HUES64 (cell line): Measurements from ENCODE around the gene AGL.
A peak's percentile ranks its signal among the peaks of the same experiment; 100 is the strongest.
"Not testable (repeated sequence)": the region's sequence is repeated elsewhere in the genome, so short reads cannot be mapped to it uniquely, and the experiment has no call there.

Experiments
- H3K27ac ChIP-seq: 2 replicates; pipeline ENCODE4 v1.7.0; 2013; ENCODE audit warnings: low read depth, low read length, inconsistent platforms
- H3K27me3 ChIP-seq: 2 replicates; pipeline ENCODE4 v1.6.1; 2013; ENCODE audit warnings: mild to moderate bottlenecking, low read length; ENCODE audit not compliant: insufficient read depth
- H3K36me3 ChIP-seq: 2 replicates; pipeline ENCODE4 v1.6.1; 2013; ENCODE audit warnings: mild to moderate bottlenecking, low read length; ENCODE audit not compliant: insufficient read depth
- H3K4me1 ChIP-seq: 2 replicates; pipeline ENCODE4 v1.6.1; 2013; ENCODE audit warnings: mild to moderate bottlenecking, low read length, moderate library complexity; ENCODE audit not compliant: insufficient read depth
- H3K4me3 ChIP-seq: 2 replicates; pipeline ENCODE4 v1.5.1; 2013; ENCODE audit warnings: mild to moderate bottlenecking, low read length, moderate library complexity
- H3K9ac ChIP-seq: 2 replicates; pipeline ENCODE4 v1.6.1; 2013; ENCODE audit warnings: mild to moderate bottlenecking, low read depth, low read length
- H3K9me3 ChIP-seq: 2 replicates; pipeline ENCODE4 v1.6.1; 2013; ENCODE audit warnings: low read depth, low read length; ENCODE audit not compliant: insufficient read depth
- WGBS: fragments of 150-250, 120-280 bp; methylation state at CpG from one replicate; pipeline ENCODE4 v1.1.7; 2013; ENCODE audit warnings: missing lambda C conversion rate; 5-methylcytosine and 5-hydroxymethylcytosine counted together

The AGL gene

GRCh38 chr1:99965646-99966375, 115.7 kb downstream of the AGL start:
- Histone ChIP-seq H3K4me3 (no peak overlapping the region), H3K9ac (no peak overlapping the region), H3K36me3 (no peaks in the 10 kb centered on the region), H3K27ac (no peak overlapping the region), H3K4me1 (peaks cover 9% of the 10 kb centered on the region), H3K9me3 (no peaks in the 10 kb centered on the region), H3K27me3 (no peaks in the 10 kb centered on the region)
- 94% methylated on average over 2 of the region's 2 CpGs for WGBS

- no peak overlapping the region for H3K4me3 ChIP-seq
- WGBS, result 86% methylated on average over 4 of the region's 4 CpGs
- 0 out of 2 replicates have a peak, but pooled peaks cover 4% of the 10 kb centered on the region for H3K36me3 ChIP-seq
- H3K4me1 ChIP-seq, result peaks cover 9% of the 10 kb centered on the region
- no peaks in the 10 kb centered on the region for H3K9me3 ChIP-seq
- no peaks in the 10 kb centered on the region for H3K27me3 ChIP-seq
- no peak overlapping the region for H3K27ac ChIP-seq
- no peak overlapping the region for H3K9ac ChIP-seq
Measured at GRCh38 chr1:99968214-99968613, 118.1 kb downstream of the AGL start.

GRCh38 chr1:99969260-99969728, 119.1 kb downstream of the AGL start:
- 51% methylated on average over 6 of the region's 6 CpGs for WGBS
- Histone ChIP-seq H3K9me3 (no peaks in the 10 kb centered on the region), H3K4me1 (peaks cover 7% of the 10 kb centered on the region), H3K36me3 (0 out of 2 replicates have a peak, but pooled peaks cover 5% of the 10 kb centered on the region), H3K27ac (peak overlapping the region; percentile 67; the same call in 1 of the 2 replicates), H3K9ac (peak overlapping the region; percentile 77), H3K27me3 (no peaks in the 10 kb centered on the region), H3K4me3 (peak overlapping the region; percentile 88)

DNA sequence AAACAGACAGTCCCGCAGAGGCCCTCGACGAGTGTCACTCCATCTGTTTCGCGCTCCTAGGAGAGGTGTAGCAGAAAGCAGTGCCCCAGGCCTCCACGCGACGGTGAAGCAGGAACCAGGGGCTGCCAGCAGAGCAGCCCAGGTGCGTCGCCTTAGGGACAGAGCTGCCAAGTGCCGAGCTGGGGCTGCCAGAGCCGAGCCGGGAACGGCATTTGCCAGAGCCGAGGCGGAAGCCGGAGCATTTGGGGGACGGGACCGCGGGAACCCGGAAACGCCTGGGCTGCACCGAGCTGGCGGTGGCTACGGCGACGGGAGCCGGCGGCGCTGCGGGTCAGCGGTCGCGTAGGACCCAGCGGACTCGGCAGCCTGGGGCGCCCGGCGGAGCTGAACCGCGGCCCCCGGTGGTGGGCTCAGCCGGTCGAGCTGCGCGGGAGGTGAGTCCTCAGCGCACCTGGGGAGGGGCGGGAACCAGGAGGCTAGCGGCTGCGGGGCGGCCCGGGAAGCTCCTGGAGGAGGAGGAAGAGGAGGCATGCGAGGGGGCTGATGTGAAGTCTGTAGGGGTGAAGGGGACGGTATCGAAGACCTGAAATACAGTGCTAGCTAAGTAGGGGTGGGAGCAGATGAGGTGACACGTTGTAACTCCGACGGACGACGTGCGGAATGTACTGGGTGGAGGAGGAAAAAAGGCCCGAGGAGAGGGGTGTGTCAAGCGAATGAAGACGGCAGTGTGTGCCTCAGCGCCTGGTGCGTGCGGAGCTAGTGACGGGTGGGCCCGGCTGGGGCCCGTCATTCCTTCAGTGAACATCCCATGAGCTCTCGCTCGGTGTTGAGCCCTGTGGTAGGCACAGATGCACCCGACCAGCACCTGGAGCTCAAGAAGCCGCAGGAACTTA, 119.8 kb downstream of the AGL start, which contains the start of gene SLC35A3:
TSS of gene SLC35A3 (plus strand) at position 268 of the 893 bp plus-strand sequence. CDS start 23,559 bp downstream, outside the sequence.
- H3K4me1 ChIP-seq, result peaks cover 5% of the 10 kb centered on the region; the same call in 1 of the 2 replicates
- WGBS, result 1% methylated on average over 74 of the region's 74 CpGs
- H3K9me3 ChIP-seq, result no peaks in the 10 kb centered on the region

DNA sequence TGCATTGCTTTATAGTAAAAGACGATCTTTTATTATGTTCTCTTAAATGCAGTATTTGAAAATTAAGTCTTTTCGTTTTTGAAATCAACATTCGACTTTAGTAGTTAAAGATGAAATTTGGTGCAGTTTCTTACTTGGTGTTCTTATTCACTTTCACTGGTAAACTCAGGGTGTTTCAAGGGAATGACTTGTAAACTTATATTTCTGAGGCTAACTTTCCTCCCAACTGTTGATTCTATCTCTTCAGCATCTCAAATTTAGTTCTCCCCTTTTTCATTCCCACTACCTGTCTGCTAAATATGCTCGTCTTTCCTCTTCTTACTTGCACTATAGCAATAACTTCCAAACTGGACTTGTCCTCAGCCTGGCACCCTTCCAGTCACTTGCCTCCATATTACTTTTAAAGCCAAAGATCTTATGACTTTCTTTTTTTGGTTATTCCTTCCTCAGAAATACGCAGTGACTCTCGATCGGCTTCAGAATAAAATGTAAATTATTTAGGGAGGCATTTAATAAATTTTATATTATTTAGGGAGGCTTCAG, 120.6 kb downstream of the AGL start:
- peak overlapping the region; percentile 77 for H3K9ac ChIP-seq
- WGBS, result 77% methylated on average over 5 of the region's 7 CpGs
- H3K36me3 ChIP-seq, result peaks cover 19% of the 10 kb centered on the region
- H3K4me3 ChIP-seq, result peak overlapping the region; percentile 88
- H3K9me3 ChIP-seq, result no peaks in the 10 kb centered on the region
- no peaks in the 10 kb centered on the region for H3K27me3 ChIP-seq
- H3K27ac ChIP-seq, result no peak overlapping the region
- H3K4me1 ChIP-seq, result peaks cover 5% of the 10 kb centered on the region; the same call in 1 of the 2 replicates

More for the DNA sequence above, 119.8 kb downstream of the AGL start, which contains the start of gene SLC35A3:
- H3K27ac ChIP-seq, result peak within 1 kb of the TSS; percentile 67
- H3K36me3 ChIP-seq, result peaks cover 11% of the 10 kb centered on the region
- H3K4me3 ChIP-seq, result peak within 1 kb of the TSS; percentile 88
- peak within 1 kb of the TSS; percentile 77 for H3K9ac ChIP-seq
- H3K27me3 ChIP-seq, result no peaks in the 10 kb centered on the region

DNA sequence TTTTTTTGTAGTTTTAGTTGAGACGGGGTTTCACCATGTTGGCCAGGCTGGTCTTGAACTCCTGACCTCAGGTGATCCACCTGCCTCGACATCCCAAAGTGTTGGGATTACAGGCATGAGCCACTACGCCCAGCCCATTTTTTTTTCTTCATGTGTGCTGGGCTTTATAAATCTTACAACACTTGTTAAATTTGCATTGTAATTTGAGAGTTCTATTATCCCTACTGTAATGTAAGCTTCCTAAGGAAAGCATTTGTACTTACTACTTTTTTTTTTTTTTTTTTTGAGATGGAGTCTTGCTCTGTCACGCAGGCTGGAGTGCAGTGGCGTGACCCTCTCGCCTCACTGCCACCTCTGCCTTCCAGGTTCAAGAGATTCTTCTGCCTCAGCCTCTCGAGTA, 121.9 kb downstream of the AGL start:
- H3K4me1 ChIP-seq, H3K27me3 ChIP-seq, H3K9ac ChIP-seq, H3K4me3 ChIP-seq, H3K27ac ChIP-seq, H3K9me3 ChIP-seq: not testable (repeated sequence)
- H3K36me3 ChIP-seq, result peaks cover 24% of the 10 kb centered on the region
- WGBS, result 94% methylated on average over 7 of the region's 7 CpGs
